SK-N-SH (cell line): ENCODE measurements around the gene TMEM60.

Experiments used
- FOXM1 ChIP-seq: IDR thresholded peaks from 2 replicates; pipeline ENCODE4 v1.4.0; 2012; ENCODE audit warnings: low read depth, mild to moderate bottlenecking
- TF ChIP-seq, protein P1 (sequence below): fragments of 200-600 bp; sonication (generic); IDR thresholded peaks from 2 replicates; pipeline ENCODE4 v1.6.1; 2017; ENCODE audit warnings: antibody characterized with exemption, mild to moderate bottlenecking, moderate library complexity
- TF ChIP-seq, protein P2 (sequence below): IDR thresholded peaks from 2 replicates; pipeline ENCODE4 v1.6.1; 2012; ENCODE audit warnings: mild to moderate bottlenecking, low read depth, low read length, moderate library complexity

GRCh38 chr7:77826300-77826699, 28.1 kb upstream of the TMEM60 start:
- TF ChIP-seq, protein P1, sequence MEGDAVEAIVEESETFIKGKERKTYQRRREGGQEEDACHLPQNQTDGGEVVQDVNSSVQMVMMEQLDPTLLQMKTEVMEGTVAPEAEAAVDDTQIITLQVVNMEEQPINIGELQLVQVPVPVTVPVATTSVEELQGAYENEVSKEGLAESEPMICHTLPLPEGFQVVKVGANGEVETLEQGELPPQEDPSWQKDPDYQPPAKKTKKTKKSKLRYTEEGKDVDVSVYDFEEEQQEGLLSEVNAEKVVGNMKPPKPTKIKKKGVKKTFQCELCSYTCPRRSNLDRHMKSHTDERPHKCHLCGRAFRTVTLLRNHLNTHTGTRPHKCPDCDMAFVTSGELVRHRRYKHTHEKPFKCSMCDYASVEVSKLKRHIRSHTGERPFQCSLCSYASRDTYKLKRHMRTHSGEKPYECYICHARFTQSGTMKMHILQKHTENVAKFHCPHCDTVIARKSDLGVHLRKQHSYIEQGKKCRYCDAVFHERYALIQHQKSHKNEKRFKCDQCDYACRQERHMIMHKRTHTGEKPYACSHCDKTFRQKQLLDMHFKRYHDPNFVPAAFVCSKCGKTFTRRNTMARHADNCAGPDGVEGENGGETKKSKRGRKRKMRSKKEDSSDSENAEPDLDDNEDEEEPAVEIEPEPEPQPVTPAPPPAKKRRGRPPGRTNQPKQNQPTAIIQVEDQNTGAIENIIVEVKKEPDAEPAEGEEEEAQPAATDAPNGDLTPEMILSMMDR = no peak
- no peak for TF ChIP-seq FOXM1
- TF ChIP-seq, protein P2, sequence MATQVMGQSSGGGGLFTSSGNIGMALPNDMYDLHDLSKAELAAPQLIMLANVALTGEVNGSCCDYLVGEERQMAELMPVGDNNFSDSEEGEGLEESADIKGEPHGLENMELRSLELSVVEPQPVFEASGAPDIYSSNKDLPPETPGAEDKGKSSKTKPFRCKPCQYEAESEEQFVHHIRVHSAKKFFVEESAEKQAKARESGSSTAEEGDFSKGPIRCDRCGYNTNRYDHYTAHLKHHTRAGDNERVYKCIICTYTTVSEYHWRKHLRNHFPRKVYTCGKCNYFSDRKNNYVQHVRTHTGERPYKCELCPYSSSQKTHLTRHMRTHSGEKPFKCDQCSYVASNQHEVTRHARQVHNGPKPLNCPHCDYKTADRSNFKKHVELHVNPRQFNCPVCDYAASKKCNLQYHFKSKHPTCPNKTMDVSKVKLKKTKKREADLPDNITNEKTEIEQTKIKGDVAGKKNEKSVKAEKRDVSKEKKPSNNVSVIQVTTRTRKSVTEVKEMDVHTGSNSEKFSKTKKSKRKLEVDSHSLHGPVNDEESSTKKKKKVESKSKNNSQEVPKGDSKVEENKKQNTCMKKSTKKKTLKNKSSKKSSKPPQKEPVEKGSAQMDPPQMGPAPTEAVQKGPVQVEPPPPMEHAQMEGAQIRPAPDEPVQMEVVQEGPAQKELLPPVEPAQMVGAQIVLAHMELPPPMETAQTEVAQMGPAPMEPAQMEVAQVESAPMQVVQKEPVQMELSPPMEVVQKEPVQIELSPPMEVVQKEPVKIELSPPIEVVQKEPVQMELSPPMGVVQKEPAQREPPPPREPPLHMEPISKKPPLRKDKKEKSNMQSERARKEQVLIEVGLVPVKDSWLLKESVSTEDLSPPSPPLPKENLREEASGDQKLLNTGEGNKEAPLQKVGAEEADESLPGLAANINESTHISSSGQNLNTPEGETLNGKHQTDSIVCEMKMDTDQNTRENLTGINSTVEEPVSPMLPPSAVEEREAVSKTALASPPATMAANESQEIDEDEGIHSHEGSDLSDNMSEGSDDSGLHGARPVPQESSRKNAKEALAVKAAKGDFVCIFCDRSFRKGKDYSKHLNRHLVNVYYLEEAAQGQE = peak; percentile 82
